Parathyroid adenoma (tissue), 2 donors: Measurements from ENCODE around the gene PRKG1.
"Not testable (repeated sequence)": the region's sequence is repeated elsewhere in the genome, so short reads cannot be mapped to it uniquely, and the experiment has no call there.

ENCODE experiments used
- H2AFZ ChIP-seq: fragments of 300-600 bp; sonication (generic); one replicate; pipeline ENCODE4 v1.7.0; 2017; ENCODE audit warnings: antibody characterized with exemption, mild to moderate bottlenecking
- H3K27ac ChIP-seq: fragments of 300-600 bp; sonication (generic); one replicate; pipeline ENCODE4 v1.7.0; 2017
- H3K27me3 ChIP-seq: fragments of 300-600 bp; sonication (generic); one replicate; pipeline ENCODE4 v1.7.0; 2017; ENCODE audit warnings: low read length; ENCODE audit not compliant: control insufficient read depth, insufficient read depth
- H3K36me3 ChIP-seq: fragments of 300-600 bp; sonication (generic); one replicate; pipeline ENCODE4 v1.7.0; 2017; ENCODE audit warnings: low read length; ENCODE audit not compliant: control insufficient read depth, insufficient read depth
- H3K4me1 ChIP-seq: fragments of 300-600 bp; sonication (generic); one replicate; pipeline ENCODE4 v1.7.0; 2017; ENCODE audit warnings: control low read depth
- H3K4me2 ChIP-seq: fragments of 300-600 bp; sonication (generic); one replicate; pipeline ENCODE4 v1.7.0; 2017; ENCODE audit warnings: low read length
- H3K4me3 ChIP-seq: fragments of 300-600 bp; sonication (generic); one replicate; pipeline ENCODE4 v1.7.0; 2017; ENCODE audit warnings: low read depth, low read length
- H3K79me2 ChIP-seq: fragments of 300-600 bp; sonication (generic); one replicate; pipeline ENCODE4 v1.7.0; 2017; ENCODE audit warnings: control low read depth
- H3K9ac ChIP-seq: fragments of 300-600 bp; sonication (generic); one replicate; pipeline ENCODE4 v1.7.0; 2017; ENCODE audit warnings: mild to moderate bottlenecking
- H3K9me3 ChIP-seq: fragments of 300-600 bp; sonication (generic); one replicate; pipeline ENCODE4 v1.7.0; 2017; ENCODE audit warnings: low read length; ENCODE audit not compliant: control insufficient read depth
- TF ChIP-seq, protein P1 (sequence below): fragments of 300-600 bp; sonication (generic); IDR thresholded peaks from one replicate; pipeline ENCODE4 v1.7.0; 2017; ENCODE audit warnings: antibody characterized with exemption, mild to moderate bottlenecking
- donor health status: primary hyperparathyroidism.

PRKG1 gene

GRCh38 chr10:51758366-51758765, 684.1 kb downstream of the PRKG1 start:
- H3K4me2 ChIP-seq, result no peak overlapping the region
- H2AFZ ChIP-seq, result no peak overlapping the region
- no peak overlapping the region for H3K27ac ChIP-seq
- no peaks in the 10 kb centered on the region for H3K9me3 ChIP-seq
- H3K4me1 ChIP-seq, result no peaks in the 10 kb centered on the region
- no peaks in the 10 kb centered on the region for H3K27me3 ChIP-seq
- H3K79me2 ChIP-seq, result no peaks in the 10 kb centered on the region
- no peaks in the 10 kb centered on the region for H3K36me3 ChIP-seq
- no peak overlapping the region for H3K9ac ChIP-seq
- no peak overlapping the region for H3K4me3 ChIP-seq
- TF ChIP-seq, protein P1, sequence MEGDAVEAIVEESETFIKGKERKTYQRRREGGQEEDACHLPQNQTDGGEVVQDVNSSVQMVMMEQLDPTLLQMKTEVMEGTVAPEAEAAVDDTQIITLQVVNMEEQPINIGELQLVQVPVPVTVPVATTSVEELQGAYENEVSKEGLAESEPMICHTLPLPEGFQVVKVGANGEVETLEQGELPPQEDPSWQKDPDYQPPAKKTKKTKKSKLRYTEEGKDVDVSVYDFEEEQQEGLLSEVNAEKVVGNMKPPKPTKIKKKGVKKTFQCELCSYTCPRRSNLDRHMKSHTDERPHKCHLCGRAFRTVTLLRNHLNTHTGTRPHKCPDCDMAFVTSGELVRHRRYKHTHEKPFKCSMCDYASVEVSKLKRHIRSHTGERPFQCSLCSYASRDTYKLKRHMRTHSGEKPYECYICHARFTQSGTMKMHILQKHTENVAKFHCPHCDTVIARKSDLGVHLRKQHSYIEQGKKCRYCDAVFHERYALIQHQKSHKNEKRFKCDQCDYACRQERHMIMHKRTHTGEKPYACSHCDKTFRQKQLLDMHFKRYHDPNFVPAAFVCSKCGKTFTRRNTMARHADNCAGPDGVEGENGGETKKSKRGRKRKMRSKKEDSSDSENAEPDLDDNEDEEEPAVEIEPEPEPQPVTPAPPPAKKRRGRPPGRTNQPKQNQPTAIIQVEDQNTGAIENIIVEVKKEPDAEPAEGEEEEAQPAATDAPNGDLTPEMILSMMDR, result no peak

DNA sequence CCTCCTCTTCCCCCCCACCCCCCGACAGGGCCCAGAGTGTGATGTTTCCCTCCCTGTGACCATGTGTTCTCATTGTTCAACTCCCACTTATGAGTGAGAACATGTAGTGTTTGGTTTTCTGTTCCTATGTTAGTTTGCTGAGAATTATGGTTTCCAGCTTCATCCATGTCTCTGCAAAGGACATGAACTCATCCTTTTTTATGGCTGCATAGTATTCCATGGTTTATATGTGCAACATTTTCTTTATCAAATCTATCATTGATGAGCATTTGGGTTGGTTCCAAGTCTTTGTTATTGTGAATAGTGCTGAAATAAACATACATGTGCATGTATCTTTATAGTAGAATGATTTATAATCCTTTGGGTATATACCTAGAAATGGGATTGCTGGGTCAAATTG, 684.6 kb downstream of the PRKG1 start:
- not testable (repeated sequence) for H3K9me3 ChIP-seq, H2AFZ ChIP-seq

GRCh38 chr10:51759896-51760534, 685.7 kb downstream of the PRKG1 start:
- no peaks in the 10 kb centered on the region for H3K4me1 ChIP-seq
- no peak overlapping the region for H3K4me3 ChIP-seq
- no peaks in the 10 kb centered on the region for H3K79me2 ChIP-seq
- H3K36me3 ChIP-seq, result no peaks in the 10 kb centered on the region
- H3K4me2 ChIP-seq, result no peak overlapping the region
- no peak overlapping the region for H3K27ac ChIP-seq
- no peak overlapping the region for H3K9ac ChIP-seq
- TF ChIP-seq, protein P1, result no peak
- H3K27me3 ChIP-seq, result no peaks in the 10 kb centered on the region
- no peaks in the 10 kb centered on the region for H3K9me3 ChIP-seq
- no peak overlapping the region for H2AFZ ChIP-seq

More for the DNA sequence above, 684.6 kb downstream of the PRKG1 start:
- H3K27me3 ChIP-seq, H3K9ac ChIP-seq, H3K4me2 ChIP-seq, H3K4me1 ChIP-seq, H3K36me3 ChIP-seq, H3K27ac ChIP-seq, H3K4me3 ChIP-seq, H3K79me2 ChIP-seq: not testable (repeated sequence)

GRCh38 chr10:51760864-51761640, 686.8 kb downstream of the PRKG1 start:
- no peak overlapping the region for H3K9ac ChIP-seq
- no peak overlapping the region for H3K4me2 ChIP-seq
- H2AFZ ChIP-seq, result no peak overlapping the region
- H3K27ac ChIP-seq, result no peak overlapping the region
- no peaks in the 10 kb centered on the region for H3K79me2 ChIP-seq
- H3K36me3 ChIP-seq, result no peaks in the 10 kb centered on the region
- TF ChIP-seq, protein P1, result no peak
- H3K9me3 ChIP-seq, result no peaks in the 10 kb centered on the region
- H3K4me1 ChIP-seq, result no peaks in the 10 kb centered on the region
- no peaks in the 10 kb centered on the region for H3K27me3 ChIP-seq
- H3K4me3 ChIP-seq, result no peak overlapping the region

DNA sequence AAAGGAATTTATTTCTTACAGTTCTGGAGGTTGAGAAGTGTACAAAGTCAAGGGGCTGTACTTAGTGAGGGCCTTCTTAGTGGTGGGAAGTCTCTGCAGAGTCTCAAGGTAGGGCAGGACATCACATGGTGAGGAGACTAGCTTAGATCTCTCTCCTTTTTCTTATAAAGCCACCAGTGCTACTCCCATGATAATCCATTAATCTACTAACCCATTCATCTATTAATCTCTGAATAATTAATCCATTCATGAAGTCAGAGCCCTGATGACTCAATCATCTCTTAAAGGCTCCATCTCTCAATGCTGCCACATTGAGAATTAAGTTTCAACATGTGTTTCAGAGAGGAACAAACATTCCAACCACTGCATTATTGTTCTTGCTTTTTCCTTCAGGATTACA, 689.5 kb downstream of the PRKG1 start:
- Histone ChIP-seq H3K9me3 (no peaks in the 10 kb centered on the region), H3K9ac (no peak overlapping the region), H3K4me3 (no peak overlapping the region), H2AFZ (no peak overlapping the region), H3K36me3 (no peaks in the 10 kb centered on the region), H3K4me2 (no peak overlapping the region), H3K27ac (no peak overlapping the region), H3K27me3 (no peaks in the 10 kb centered on the region), H3K79me2 (no peaks in the 10 kb centered on the region), H3K4me1 (no peaks in the 10 kb centered on the region)
- TF ChIP-seq, protein P1, result no peak
